MCF 10A (cell line): ENCODE data around the gene PFKFB4. TPM values are rescaled to one million over a fixed set of nuclear protein-coding genes. Genes with fewer than 3 reads are reported as not detected.

Experiments used
- BruUV-seq: library from RNA; stranded (reverse); fragments of 400-500 nt; replicated peaks from 2 replicates; lab custom pipeline; 2021; lab: Mats Ljungman, UMichigan
- CTCF ChIA-PET: fragments of 300-600 bp; sonication (Branson Sonifier 250); formaldehyde crosslinking; extraction: SDS; loops from one replicate; lab custom pipeline; 2021; ENCODE audit warnings: antibody characterized with exemption, inconsistent platforms; lab: Yijun Ruan, JAX
- POLR2A ChIA-PET: fragments of 300-600, 350-650 bp; sonication (Branson Sonifier 250); formaldehyde crosslinking; extraction: SDS; loops from one replicate; lab custom pipeline; 2020; ENCODE audit warnings: antibody characterized with exemption, inconsistent platforms; lab: Yijun Ruan, JAX
- DNase-seq: peaks from one replicate; pipeline ENCODE4 v3.0.0-alpha.2; 2018; ENCODE audit not compliant: unreplicated experiment
- H3K27ac Mint-ChIP-seq: one replicate; pipeline ENCODE4 v1.8.0; 2022; ENCODE audit warnings: mild to moderate bottlenecking, low read depth, mixed read lengths; ENCODE audit not compliant: unreplicated experiment
- H3K27me3 Mint-ChIP-seq: one replicate; pipeline ENCODE4 v1.8.0; 2022; ENCODE audit warnings: mixed read lengths; ENCODE audit not compliant: insufficient read depth, unreplicated experiment
- H3K36me3 Mint-ChIP-seq: one replicate; pipeline ENCODE4 v1.8.0; 2022; ENCODE audit warnings: mild to moderate bottlenecking, moderate library complexity, mixed read lengths; ENCODE audit not compliant: insufficient read depth, unreplicated experiment
- H3K4me1 Mint-ChIP-seq: one replicate; pipeline ENCODE4 v1.8.0; 2022; ENCODE audit warnings: mixed read lengths; ENCODE audit not compliant: insufficient read depth, unreplicated experiment
- H3K4me3 Mint-ChIP-seq: one replicate; pipeline ENCODE4 v1.8.0; 2022; ENCODE audit warnings: mild to moderate bottlenecking, moderate library complexity, mixed read lengths; ENCODE audit not compliant: unreplicated experiment
- H3K9me3 Mint-ChIP-seq: one replicate; pipeline ENCODE4 v1.8.0; 2022; ENCODE audit warnings: mixed read lengths; ENCODE audit not compliant: unreplicated experiment
- intact Hi-C: fragments of 100-400 bp; cut with micrococcal nuclease; formaldehyde crosslinking; loops from 2 replicates; pipeline ENCODE4 v1.14.1; 2022
- total RNA-seq: library from RNA; stranded (reverse); gene quantifications from 2 replicates; pipeline ENCODE4 v1.2.3, GENCODE V29; 2022
- TF ChIP-seq, protein P1 (sequence below): fragments of 200-600 bp; IDR thresholded peaks from one replicate; pipeline ENCODE4 v1.8.0; 2022; ENCODE audit warnings: antibody characterized with exemption, mild to moderate bottlenecking; ENCODE audit not compliant: unreplicated experiment

Gene PFKFB4
- total RNA-seq, 1 experiment from 2014 or later = 4.6 TPM

GRCh38 chr3:48519277-48519643 lies 37.3 kb downstream of the PFKFB4 start:
- intact Hi-C loops = no loop called here
- Mint-ChIP-seq H3K27ac (no peak overlapping the region), H3K9me3 (no peaks in the 10 kb centered on the region), H3K36me3 (peaks cover 6% of the 10 kb centered on the region), H3K4me1 (no peaks in the 10 kb centered on the region), H3K4me3 (no peak overlapping the region), H3K27me3 (no peaks in the 10 kb centered on the region)
- CTCF ChIA-PET = no interaction called here
- no TSS peak for BruUV-seq
- POLR2A ChIA-PET = interaction anchor here (1.1 kb wide), 1 partner anchor 16 kb away, joined by 4 read pairs; no protein-coding TSS in a partner anchor
- TF ChIP-seq, protein P1, sequence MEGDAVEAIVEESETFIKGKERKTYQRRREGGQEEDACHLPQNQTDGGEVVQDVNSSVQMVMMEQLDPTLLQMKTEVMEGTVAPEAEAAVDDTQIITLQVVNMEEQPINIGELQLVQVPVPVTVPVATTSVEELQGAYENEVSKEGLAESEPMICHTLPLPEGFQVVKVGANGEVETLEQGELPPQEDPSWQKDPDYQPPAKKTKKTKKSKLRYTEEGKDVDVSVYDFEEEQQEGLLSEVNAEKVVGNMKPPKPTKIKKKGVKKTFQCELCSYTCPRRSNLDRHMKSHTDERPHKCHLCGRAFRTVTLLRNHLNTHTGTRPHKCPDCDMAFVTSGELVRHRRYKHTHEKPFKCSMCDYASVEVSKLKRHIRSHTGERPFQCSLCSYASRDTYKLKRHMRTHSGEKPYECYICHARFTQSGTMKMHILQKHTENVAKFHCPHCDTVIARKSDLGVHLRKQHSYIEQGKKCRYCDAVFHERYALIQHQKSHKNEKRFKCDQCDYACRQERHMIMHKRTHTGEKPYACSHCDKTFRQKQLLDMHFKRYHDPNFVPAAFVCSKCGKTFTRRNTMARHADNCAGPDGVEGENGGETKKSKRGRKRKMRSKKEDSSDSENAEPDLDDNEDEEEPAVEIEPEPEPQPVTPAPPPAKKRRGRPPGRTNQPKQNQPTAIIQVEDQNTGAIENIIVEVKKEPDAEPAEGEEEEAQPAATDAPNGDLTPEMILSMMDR = no peak
- no peak for DNase-seq

GRCh38 chr3:48518638-48519276 lies 37.8 kb downstream of the PFKFB4 start:
- no peaks in the 10 kb centered on the region for H3K9me3 Mint-ChIP-seq
- no peaks in the 10 kb centered on the region for H3K27me3 Mint-ChIP-seq
- TF ChIP-seq, protein P1 = no peak
- no peak overlapping the region for H3K4me3 Mint-ChIP-seq
- no peaks in the 10 kb centered on the region for H3K4me1 Mint-ChIP-seq
- BruUV-seq = no TSS peak
- CTCF ChIA-PET = no interaction called here
- peaks cover 6% of the 10 kb centered on the region for H3K36me3 Mint-ChIP-seq
- intact Hi-C loops = no loop called here
- DNase-seq = no peak
- POLR2A ChIA-PET = interaction anchor here (1.1 kb wide), 1 partner anchor 15 kb away, joined by 4 read pairs; no protein-coding TSS in a partner anchor
- no peak overlapping the region for H3K27ac Mint-ChIP-seq

DNA sequence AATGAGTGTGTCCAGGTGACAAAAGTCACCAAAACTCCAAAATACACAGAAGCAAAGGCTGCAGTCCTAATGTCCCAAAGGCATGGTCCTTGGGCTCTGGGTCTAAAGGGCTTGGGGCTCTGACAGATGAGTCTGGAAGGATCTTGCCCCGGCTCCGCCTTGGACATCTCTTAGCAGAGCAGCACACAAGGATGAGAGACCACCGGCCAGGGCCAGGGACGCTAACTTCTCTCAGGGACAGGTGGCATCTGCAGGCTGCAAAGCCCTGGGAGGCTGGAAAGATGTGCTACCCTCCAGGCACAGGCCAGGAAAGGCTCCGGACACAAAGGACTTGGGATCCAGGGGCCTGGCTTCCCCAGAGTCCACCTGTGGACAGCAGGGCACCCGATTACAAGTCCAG lies 38.5 kb downstream of the PFKFB4 start:
- TF ChIP-seq, protein P1 = no peak
- BruUV-seq = no TSS peak
- intact Hi-C loops = no loop called here
- Mint-ChIP-seq H3K27ac (no peak overlapping the region), H3K4me3 (no peak overlapping the region), H3K4me1 (no peaks in the 10 kb centered on the region), H3K36me3 (peaks cover 6% of the 10 kb centered on the region), H3K27me3 (no peaks in the 10 kb centered on the region), H3K9me3 (no peaks in the 10 kb centered on the region)
- CTCF ChIA-PET = no interaction called here
- DNase-seq = no peak
- POLR2A ChIA-PET = no interaction called here

- TF ChIP-seq, protein P1 = no peak
- ChIA-PET CTCF (interaction anchor here (0.7 to 0.9 kb wide), 2 partner anchors 81 to 307 kb away, joined by 3 to 5 read pairs; no protein-coding TSS in a partner anchor), POLR2A (interaction anchor here (1.0 kb wide), 1 partner anchor 22 kb away, joined by 3 read pairs; no protein-coding TSS in a partner anchor)
- no peaks in the 10 kb centered on the region for H3K4me1 Mint-ChIP-seq
- H3K27me3 Mint-ChIP-seq = no peaks in the 10 kb centered on the region
- no TSS peak for BruUV-seq
- H3K36me3 Mint-ChIP-seq = no peaks in the 10 kb centered on the region
- no peak overlapping the region for H3K4me3 Mint-ChIP-seq
- intact Hi-C loops = no loop called here
- no peaks in the 10 kb centered on the region for H3K9me3 Mint-ChIP-seq
- no peak overlapping the region for H3K27ac Mint-ChIP-seq
- DNase-seq = peak; percentile 16
Measured at GRCh38 chr3:48516571-48516970, 40.0 kb downstream of the PFKFB4 start.
